Measurements from ENCODE around the gene UBE2J1. TPM values are rescaled to one million over a fixed set of nuclear protein-coding genes. Genes with fewer than 3 reads are reported as not detected.

The UBE2J1 gene
- polyA plus RNA-seq, 1 of the 3 experiments (the other 2 are of a cell fraction): 11.3 TPM

GRCh38 chr6:89379281-89379680, 26.8 kb upstream of the UBE2J1 start:
- Histone ChIP-seq H2AFZ (ENCODE audit: low read depth) (no peak overlapping the region), H3K9me2 (no peaks in the 10 kb centered on the region), H3K79me2 (ENCODE audit: insufficient read depth) (no peaks in the 10 kb centered on the region), H3K27ac (ENCODE audit: low read depth in 2 of 2, low read length in 1 of 2) (no peak overlapping the region), H4K20me1 (ENCODE audit: insufficient read depth) (no peaks in the 10 kb centered on the region), H3F3A (replicated peaks; ENCODE audit: insufficient read depth) (no peaks in the 10 kb centered on the region), H3K4me1 (ENCODE audit: control insufficient read depth in 1 of 2, insufficient read depth in 2 of 2, low read depth in 1 of 2, low read length in 1 of 2) (peaks cover 0 to 8% of the 10 kb centered on the region in 2 experiments; a peak in 2 of 4 replicates), H3K9me3 (no peaks in the 10 kb centered on the region), H3K27me3 (ENCODE audit: insufficient read depth) (no peaks in the 10 kb centered on the region; the same call in 1 of the 2 replicates), H3K4me3 (ENCODE audit: low read depth in 2 of 2, low read length in 1 of 2) (no peak overlapping the region), H3K9ac (no peak overlapping the region), H3K4me2 (no peak overlapping the region), H3K36me3 (replicated peaks in 1 of 2; ENCODE audit: control insufficient read depth in 1 of 2, insufficient read depth in 2 of 2, low read length in 1 of 2) (no peaks in the 10 kb centered on the region)
- ChIA-PET CTCF (interaction anchor here (0.5 to 2.8 kb wide), 5 partner anchors 11 to 397 kb away, joined by 3 to 16 read pairs (median 3); partner anchors contain the start of gene RRAGD), POLR2A (no interaction called here)
- WGBS (ENCODE audit: low lambda C conversion rate): 65% methylated on average over 5 of the region's 5 CpGs
- DNase-seq: no peak
- no peak for TF ChIP-seq RFX5 (IDR thresholded peaks at IDR 0.05; ENCODE audit: low read length)
- no peak for TF ChIP-seq RCOR1 (IDR thresholded peaks at IDR 0.05; ENCODE audit: low read length)
- TF ChIP-seq TAF1 (IDR thresholded peaks at IDR 0.05; ENCODE audit: borderline replicate concordance, low read depth, low read length): no peak
- TF ChIP-seq ELF1 (IDR thresholded peaks at IDR 0.05): no peak
- TF ChIP-seq, protein P1, sequence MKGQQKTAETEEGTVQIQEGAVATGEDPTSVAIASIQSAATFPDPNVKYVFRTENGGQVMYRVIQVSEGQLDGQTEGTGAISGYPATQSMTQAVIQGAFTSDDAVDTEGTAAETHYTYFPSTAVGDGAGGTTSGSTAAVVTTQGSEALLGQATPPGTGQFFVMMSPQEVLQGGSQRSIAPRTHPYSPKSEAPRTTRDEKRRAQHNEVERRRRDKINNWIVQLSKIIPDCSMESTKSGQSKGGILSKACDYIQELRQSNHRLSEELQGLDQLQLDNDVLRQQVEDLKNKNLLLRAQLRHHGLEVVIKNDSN (IDR thresholded peaks at IDR 0.05; ENCODE audit: borderline replicate concordance, low read depth): no peak
- TF ChIP-seq GABPA (IDR thresholded peaks at IDR 0.05; ENCODE audit: low read depth): no peak
- TF ChIP-seq EZH2phosphoT487 (IDR thresholded peaks at IDR 0.05; ENCODE audit: borderline replicate concordance, low read depth): no peak
- TF ChIP-seq JUND (IDR thresholded peaks at IDR 0.05): no peak
- no peak for TF ChIP-seq MEF2A (IDR thresholded peaks at IDR 0.05; ENCODE audit: borderline replicate concordance, low read depth)
- no peak for TF ChIP-seq MXI1 (IDR thresholded peaks at IDR 0.05; ENCODE audit: low read depth, low read length)
- TF ChIP-seq POLR2AphosphoS5 (IDR thresholded peaks at IDR 0.05; ENCODE audit: low read depth, low read length): no peak
- TF ChIP-seq, protein P2, sequence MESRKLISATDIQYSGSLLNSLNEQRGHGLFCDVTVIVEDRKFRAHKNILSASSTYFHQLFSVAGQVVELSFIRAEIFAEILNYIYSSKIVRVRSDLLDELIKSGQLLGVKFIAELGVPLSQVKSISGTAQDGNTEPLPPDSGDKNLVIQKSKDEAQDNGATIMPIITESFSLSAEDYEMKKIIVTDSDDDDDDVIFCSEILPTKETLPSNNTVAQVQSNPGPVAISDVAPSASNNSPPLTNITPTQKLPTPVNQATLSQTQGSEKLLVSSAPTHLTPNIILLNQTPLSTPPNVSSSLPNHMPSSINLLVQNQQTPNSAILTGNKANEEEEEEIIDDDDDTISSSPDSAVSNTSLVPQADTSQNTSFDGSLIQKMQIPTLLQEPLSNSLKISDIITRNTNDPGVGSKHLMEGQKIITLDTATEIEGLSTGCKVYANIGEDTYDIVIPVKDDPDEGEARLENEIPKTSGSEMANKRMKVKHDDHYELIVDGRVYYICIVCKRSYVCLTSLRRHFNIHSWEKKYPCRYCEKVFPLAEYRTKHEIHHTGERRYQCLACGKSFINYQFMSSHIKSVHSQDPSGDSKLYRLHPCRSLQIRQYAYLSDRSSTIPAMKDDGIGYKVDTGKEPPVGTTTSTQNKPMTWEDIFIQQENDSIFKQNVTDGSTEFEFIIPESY (IDR thresholded peaks at IDR 0.05; ENCODE audit: borderline replicate concordance, low read depth): no peak
- no peak for TF ChIP-seq SMC3 (IDR thresholded peaks at IDR 0.05; ENCODE audit: low read depth, low read length)
- TF ChIP-seq NFIC (IDR thresholded peaks at IDR 0.05; ENCODE audit: borderline replicate concordance): no peak
- no peak for TF ChIP-seq YY1 (IDR thresholded peaks at IDR 0.05; ENCODE audit: low read depth)

DNA sequence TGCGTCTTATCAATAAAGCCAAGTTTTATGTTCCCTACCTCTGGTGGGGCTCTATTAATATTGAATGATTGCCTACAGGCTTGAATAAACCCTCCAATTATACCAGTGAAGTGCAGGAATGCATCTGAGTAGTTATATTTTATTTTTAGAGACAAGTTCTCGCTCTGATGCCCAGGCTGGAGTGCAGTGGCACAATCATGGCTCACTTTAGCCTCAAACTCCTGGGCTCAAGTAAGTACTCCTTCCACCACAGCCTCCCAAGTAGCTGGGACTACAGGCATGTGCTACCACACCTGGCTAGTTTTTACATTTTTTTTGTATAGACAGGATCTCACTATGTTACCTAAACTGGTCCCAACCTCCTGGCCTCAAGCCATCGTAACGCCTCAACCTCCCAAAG, 26.1 kb upstream of the UBE2J1 start:
- Histone ChIP-seq H3K27ac (ENCODE audit: low read depth in 2 of 2, low read length in 1 of 2) (no peak overlapping the region), H3K79me2 (ENCODE audit: insufficient read depth) (no peaks in the 10 kb centered on the region), H3K4me2 (no peak overlapping the region), H3K36me3 (replicated peaks in 1 of 2; ENCODE audit: control insufficient read depth in 1 of 2, insufficient read depth in 2 of 2, low read length in 1 of 2) (no peaks in the 10 kb centered on the region), H3K9me3 (no peaks in the 10 kb centered on the region), H3K9me2 (no peaks in the 10 kb centered on the region), H4K20me1 (ENCODE audit: insufficient read depth) (no peaks in the 10 kb centered on the region), H3K4me3 (ENCODE audit: low read depth in 2 of 2, low read length in 1 of 2) (no peak overlapping the region), H3F3A (replicated peaks; ENCODE audit: insufficient read depth) (no peaks in the 10 kb centered on the region), H2AFZ (ENCODE audit: low read depth) (no peak overlapping the region), H3K4me1 (ENCODE audit: control insufficient read depth in 1 of 2, insufficient read depth in 2 of 2, low read depth in 1 of 2, low read length in 1 of 2) (peaks cover 0 to 8% of the 10 kb centered on the region in 2 experiments; a peak in 2 of 4 replicates), H3K27me3 (ENCODE audit: insufficient read depth) (no peaks in the 10 kb centered on the region; the same call in 1 of the 2 replicates), H3K9ac (no peak overlapping the region)
- WGBS (ENCODE audit: low lambda C conversion rate): 85% methylated on average over 4 of the region's 4 CpGs
- ChIA-PET POLR2A (no interaction called here), CTCF (interaction anchor here (1.2 to 2.8 kb wide), 3 partner anchors 10 to 396 kb away, joined by 3 to 16 read pairs (median 4); no protein-coding TSS in a partner anchor)
- no peak for DNase-seq
- TF ChIP-seq, protein P2 (IDR thresholded peaks at IDR 0.05; ENCODE audit: borderline replicate concordance, low read depth): no peak
- TF ChIP-seq EP300 (IDR thresholded peaks at IDR 0.05; ENCODE audit: borderline replicate concordance in 1 of 2, low read depth in 1 of 2, low read length in 1 of 2) (no peak), MEF2A (IDR thresholded peaks at IDR 0.05; ENCODE audit: borderline replicate concordance, low read depth) (no peak), CHD2 (IDR thresholded peaks at IDR 0.05; ENCODE audit: low read length, partially characterized antibody) (no peak), FOXJ3 (CRISPR knock-in tag; IDR thresholded peaks at IDR 0.05) (no peak), YY1 (IDR thresholded peaks at IDR 0.05; ENCODE audit: low read depth) (no peak), RFX5 (IDR thresholded peaks at IDR 0.05; ENCODE audit: low read length) (no peak), MAX (IDR thresholded peaks at IDR 0.05; ENCODE audit: low read depth) (no peak)
- TF ChIP-seq, protein P3, sequence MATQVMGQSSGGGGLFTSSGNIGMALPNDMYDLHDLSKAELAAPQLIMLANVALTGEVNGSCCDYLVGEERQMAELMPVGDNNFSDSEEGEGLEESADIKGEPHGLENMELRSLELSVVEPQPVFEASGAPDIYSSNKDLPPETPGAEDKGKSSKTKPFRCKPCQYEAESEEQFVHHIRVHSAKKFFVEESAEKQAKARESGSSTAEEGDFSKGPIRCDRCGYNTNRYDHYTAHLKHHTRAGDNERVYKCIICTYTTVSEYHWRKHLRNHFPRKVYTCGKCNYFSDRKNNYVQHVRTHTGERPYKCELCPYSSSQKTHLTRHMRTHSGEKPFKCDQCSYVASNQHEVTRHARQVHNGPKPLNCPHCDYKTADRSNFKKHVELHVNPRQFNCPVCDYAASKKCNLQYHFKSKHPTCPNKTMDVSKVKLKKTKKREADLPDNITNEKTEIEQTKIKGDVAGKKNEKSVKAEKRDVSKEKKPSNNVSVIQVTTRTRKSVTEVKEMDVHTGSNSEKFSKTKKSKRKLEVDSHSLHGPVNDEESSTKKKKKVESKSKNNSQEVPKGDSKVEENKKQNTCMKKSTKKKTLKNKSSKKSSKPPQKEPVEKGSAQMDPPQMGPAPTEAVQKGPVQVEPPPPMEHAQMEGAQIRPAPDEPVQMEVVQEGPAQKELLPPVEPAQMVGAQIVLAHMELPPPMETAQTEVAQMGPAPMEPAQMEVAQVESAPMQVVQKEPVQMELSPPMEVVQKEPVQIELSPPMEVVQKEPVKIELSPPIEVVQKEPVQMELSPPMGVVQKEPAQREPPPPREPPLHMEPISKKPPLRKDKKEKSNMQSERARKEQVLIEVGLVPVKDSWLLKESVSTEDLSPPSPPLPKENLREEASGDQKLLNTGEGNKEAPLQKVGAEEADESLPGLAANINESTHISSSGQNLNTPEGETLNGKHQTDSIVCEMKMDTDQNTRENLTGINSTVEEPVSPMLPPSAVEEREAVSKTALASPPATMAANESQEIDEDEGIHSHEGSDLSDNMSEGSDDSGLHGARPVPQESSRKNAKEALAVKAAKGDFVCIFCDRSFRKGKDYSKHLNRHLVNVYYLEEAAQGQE (IDR thresholded peaks at IDR 0.05; ENCODE audit: low read depth, low read length): no peak
